SK-N-SH treated with all-trans-retinoic acid at 6 μM for 48 hours (cell line): Measurements from ENCODE around the gene ARAP1.

ENCODE experiments used
- ATAC-seq: fragments of 200-7000 bp; cut with Tn5 transposase; 3 replicates; pipeline ENCODE4 v1.9.1; 2020; ENCODE audit warnings: mild to moderate bottlenecking, moderate library complexity
- ARNTL ChIP-seq: fragments of 450-650 bp; formaldehyde crosslinking; IDR thresholded peaks from 2 replicates; pipeline ENCODE4 v1.5.0; 2020; ENCODE audit warnings: low read depth, mild to moderate bottlenecking, moderate library complexity, borderline replicate concordance
- BACH2 ChIP-seq: fragments of 250-450 bp; sonication (Bioruptor Pico); IDR thresholded peaks from 2 replicates; pipeline ENCODE4 v1.9.0; 2021; ENCODE audit warnings: mild to moderate bottlenecking, borderline replicate concordance
- CSDC2 ChIP-seq: fragments of 250-450 bp; sonication (Bioruptor Pico); IDR thresholded peaks from 2 replicates; pipeline ENCODE4 v1.5.0; 2020; ENCODE audit warnings: mild to moderate bottlenecking, moderate library complexity
- ESRRG ChIP-seq: fragments of 250-450 bp; sonication (Bioruptor Pico); IDR thresholded peaks from 2 replicates; pipeline ENCODE4 v1.6.1; 2021; ENCODE audit warnings: mild to moderate bottlenecking
- GLIS3 ChIP-seq: fragments of 250-450 bp; sonication (Bioruptor Pico); IDR thresholded peaks from 2 replicates; pipeline ENCODE4 v1.5.0; 2020; ENCODE audit warnings: mild to moderate bottlenecking, moderate library complexity
- ISL1 ChIP-seq: fragments of 250-450 bp; sonication (Bioruptor Pico); IDR thresholded peaks from 2 replicates; pipeline ENCODE4 v2.1.2; 2022; ENCODE audit warnings: mild to moderate bottlenecking, moderate library complexity
- PPARA ChIP-seq: fragments of 250-450 bp; sonication (Bioruptor Pico); IDR thresholded peaks from 2 replicates; pipeline ENCODE4 v1.5.0; 2020; ENCODE audit warnings: mild to moderate bottlenecking, borderline replicate concordance
- RARB ChIP-seq: fragments of 250-450 bp; sonication (Bioruptor Pico); IDR thresholded peaks from 2 replicates; pipeline ENCODE4 v1.8.0; 2021; ENCODE audit warnings: mild to moderate bottlenecking, moderate library complexity
- TCF4 ChIP-seq: fragments of 250-450 bp; sonication (Bioruptor Pico); IDR thresholded peaks from 2 replicates; pipeline ENCODE4 v1.8.0; 2021; ENCODE audit warnings: mild to moderate bottlenecking, moderate library complexity, borderline replicate concordance
- TOX ChIP-seq: fragments of 250-450 bp; sonication (Bioruptor Pico); IDR thresholded peaks from 2 replicates; pipeline ENCODE4 v1.8.0; 2021; ENCODE audit warnings: mild to moderate bottlenecking, moderate library complexity, borderline replicate concordance
- ZC3H10 ChIP-seq: fragments of 250-450 bp; sonication (Bioruptor Pico); IDR thresholded peaks from 2 replicates; pipeline ENCODE4 v1.5.1; 2021; ENCODE audit warnings: mild to moderate bottlenecking, moderate library complexity
- ZFP3 ChIP-seq: fragments of 250-450 bp; sonication (Bioruptor Pico); IDR thresholded peaks from 2 replicates; pipeline ENCODE4 v1.5.0; 2020; ENCODE audit warnings: mild to moderate bottlenecking, moderate library complexity
- ZFP30 ChIP-seq: fragments of 450-650 bp; formaldehyde crosslinking; IDR thresholded peaks from 2 replicates; pipeline ENCODE4 v1.5.0; 2022; ENCODE audit warnings: mild to moderate bottlenecking, moderate library complexity
- ZNF565 ChIP-seq: fragments of 450-650 bp; formaldehyde crosslinking; conservative IDR thresholded peaks from 2 replicates; pipeline ENCODE4 v1.5.0; 2020; ENCODE audit warnings: low read depth, mild to moderate bottlenecking, moderate library complexity
- ZNF70 ChIP-seq: fragments of 450-650 bp; formaldehyde crosslinking; IDR thresholded peaks from 2 replicates; pipeline ENCODE4 v1.5.0; 2020; ENCODE audit warnings: mild to moderate bottlenecking, moderate library complexity
- ZNF8 ChIP-seq: fragments of 450-650 bp; formaldehyde crosslinking; IDR thresholded peaks from 2 replicates; pipeline ENCODE4 v1.5.0; 2020; ENCODE audit warnings: mild to moderate bottlenecking, moderate library complexity
- TF ChIP-seq, protein P1 (sequence below): fragments of 250-450 bp; sonication (Bioruptor Pico); IDR thresholded peaks from 2 replicates; pipeline ENCODE4 v1.5.0; 2020; ENCODE audit warnings: mild to moderate bottlenecking, moderate library complexity
- TF ChIP-seq, protein P2 (sequence below): fragments of 250-450 bp; sonication (Bioruptor Pico); IDR thresholded peaks from 2 replicates; pipeline ENCODE4 v1.5.1; 2020; ENCODE audit warnings: low read depth, mild to moderate bottlenecking, moderate library complexity
- TF ChIP-seq, protein P3 (sequence below): fragments of 250-450 bp; sonication (Bioruptor Pico); IDR thresholded peaks from 2 replicates; pipeline ENCODE4 v1.8.0; 2021; ENCODE audit warnings: low read depth, mild to moderate bottlenecking, moderate library complexity, borderline replicate concordance
- TF ChIP-seq, protein P4 (sequence below): fragments of 250-450 bp; sonication (Bioruptor Pico); IDR thresholded peaks from 2 replicates; pipeline ENCODE4 v1.5.1; 2021; ENCODE audit warnings: mild to moderate bottlenecking, moderate library complexity

Gene ARAP1

DNA sequence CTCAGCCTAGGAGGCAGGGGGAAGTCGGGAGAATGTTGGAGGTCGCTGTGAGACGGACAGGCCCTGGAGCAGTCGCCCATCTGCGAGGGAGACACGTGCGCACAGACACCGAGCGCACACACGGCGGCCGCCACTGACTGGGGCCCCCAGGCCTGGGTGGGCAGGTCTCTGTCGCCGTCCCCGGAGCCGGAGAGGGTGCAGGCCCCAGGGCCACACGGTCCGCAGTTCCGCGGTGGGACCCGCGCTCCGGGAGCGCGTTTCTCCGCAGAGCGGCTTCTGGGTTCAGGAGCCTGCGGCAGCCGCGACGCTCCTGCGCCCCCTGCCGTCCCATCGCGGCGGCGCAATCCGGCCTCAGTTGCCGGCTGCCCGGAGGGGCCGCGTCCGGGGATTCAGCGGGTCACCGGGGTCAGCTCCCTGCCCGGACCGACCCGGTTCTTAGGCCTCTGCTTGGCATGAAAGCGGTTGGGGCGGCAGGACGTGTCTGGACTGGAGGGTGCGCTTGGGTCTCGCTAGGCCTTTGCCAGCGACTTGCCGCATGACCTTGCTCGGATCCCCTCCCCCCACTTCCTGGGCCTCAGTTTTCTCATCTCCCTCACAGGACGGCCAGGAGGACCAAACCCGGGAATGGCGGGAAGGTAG, 109.2 kb downstream of the ARAP1 start:
- TF ChIP-seq, protein P1, sequence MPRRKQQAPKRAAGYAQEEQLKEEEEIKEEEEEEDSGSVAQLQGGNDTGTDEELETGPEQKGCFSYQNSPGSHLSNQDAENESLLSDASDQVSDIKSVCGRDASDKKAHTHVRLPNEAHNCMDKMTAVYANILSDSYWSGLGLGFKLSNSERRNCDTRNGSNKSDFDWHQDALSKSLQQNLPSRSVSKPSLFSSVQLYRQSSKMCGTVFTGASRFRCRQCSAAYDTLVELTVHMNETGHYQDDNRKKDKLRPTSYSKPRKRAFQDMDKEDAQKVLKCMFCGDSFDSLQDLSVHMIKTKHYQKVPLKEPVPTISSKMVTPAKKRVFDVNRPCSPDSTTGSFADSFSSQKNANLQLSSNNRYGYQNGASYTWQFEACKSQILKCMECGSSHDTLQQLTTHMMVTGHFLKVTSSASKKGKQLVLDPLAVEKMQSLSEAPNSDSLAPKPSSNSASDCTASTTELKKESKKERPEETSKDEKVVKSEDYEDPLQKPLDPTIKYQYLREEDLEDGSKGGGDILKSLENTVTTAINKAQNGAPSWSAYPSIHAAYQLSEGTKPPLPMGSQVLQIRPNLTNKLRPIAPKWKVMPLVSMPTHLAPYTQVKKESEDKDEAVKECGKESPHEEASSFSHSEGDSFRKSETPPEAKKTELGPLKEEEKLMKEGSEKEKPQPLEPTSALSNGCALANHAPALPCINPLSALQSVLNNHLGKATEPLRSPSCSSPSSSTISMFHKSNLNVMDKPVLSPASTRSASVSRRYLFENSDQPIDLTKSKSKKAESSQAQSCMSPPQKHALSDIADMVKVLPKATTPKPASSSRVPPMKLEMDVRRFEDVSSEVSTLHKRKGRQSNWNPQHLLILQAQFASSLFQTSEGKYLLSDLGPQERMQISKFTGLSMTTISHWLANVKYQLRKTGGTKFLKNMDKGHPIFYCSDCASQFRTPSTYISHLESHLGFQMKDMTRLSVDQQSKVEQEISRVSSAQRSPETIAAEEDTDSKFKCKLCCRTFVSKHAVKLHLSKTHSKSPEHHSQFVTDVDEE, result 0 out of 2 replicates have a peak, but pooled peaks have one; percentile 43
- TF ChIP-seq ARNTL (CRISPR knock-in tag), result no peak
- TF ChIP-seq, all 23 proteins: peak for 1
- ATAC-seq, result peak; percentile 90

DNA sequence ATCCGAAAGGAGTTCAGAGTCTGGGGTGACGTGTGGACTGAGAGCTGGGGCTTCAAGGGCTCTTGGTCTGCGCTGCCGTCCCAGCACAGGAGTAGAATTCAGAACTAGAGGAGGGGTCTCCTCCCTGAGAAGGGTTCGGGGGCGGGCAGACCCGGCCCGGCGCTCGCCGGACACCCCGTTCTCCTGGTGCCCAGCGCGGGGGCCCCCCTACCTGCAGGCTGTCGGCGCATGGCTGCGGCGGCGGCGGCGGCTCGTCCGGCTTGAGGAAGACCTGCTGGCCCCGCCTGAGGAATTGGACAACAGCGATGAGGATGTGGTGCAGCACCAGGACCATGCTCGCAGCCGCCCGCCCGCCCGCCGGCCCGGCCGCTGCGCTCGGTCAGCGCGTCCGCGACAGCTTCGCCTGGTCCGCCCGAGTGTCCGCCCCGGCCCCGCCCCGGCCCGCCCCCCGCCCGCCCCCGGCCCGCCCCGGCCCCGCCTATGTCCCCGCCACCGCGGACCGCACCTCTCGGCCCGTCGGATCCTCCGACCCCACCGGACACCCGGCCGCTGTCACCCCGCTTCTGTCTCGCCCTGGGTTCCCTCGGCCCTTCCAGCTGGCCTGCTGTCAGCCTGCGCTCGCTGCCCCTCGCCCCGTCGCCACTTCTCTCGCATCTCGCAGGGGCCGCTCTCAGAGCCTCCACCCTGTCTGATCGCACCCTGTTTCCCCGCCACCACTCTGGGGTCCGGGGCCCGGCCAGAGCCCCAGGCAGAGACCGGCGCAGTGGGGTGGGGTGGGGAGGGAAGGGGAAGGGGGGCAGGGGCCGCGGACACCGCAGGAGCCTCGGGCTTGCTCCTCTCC, 109.9 kb downstream of the ARAP1 start:
- TF ChIP-seq ARNTL (CRISPR knock-in tag) (no peak), ZFP30 (CRISPR knock-in tag) (no peak), PPARA (CRISPR knock-in tag) (no peak), ESRRG (CRISPR knock-in tag) (no peak), ZNF8 (CRISPR knock-in tag) (no peak), TOX (CRISPR knock-in tag) (no peak), TCF4 (CRISPR knock-in tag) (no peak), ISL1 (CRISPR knock-in tag) (no peak), BACH2 (CRISPR knock-in tag) (no peak), ZFP3 (CRISPR knock-in tag) (no peak), ZC3H10 (CRISPR knock-in tag) (no peak), GLIS3 (no peak), ZNF565 (CRISPR knock-in tag) (no peak), RARB (CRISPR knock-in tag) (no peak), ZNF70 (CRISPR knock-in tag) (no peak), CSDC2 (CRISPR knock-in tag) (no peak)
- TF ChIP-seq, protein P2, sequence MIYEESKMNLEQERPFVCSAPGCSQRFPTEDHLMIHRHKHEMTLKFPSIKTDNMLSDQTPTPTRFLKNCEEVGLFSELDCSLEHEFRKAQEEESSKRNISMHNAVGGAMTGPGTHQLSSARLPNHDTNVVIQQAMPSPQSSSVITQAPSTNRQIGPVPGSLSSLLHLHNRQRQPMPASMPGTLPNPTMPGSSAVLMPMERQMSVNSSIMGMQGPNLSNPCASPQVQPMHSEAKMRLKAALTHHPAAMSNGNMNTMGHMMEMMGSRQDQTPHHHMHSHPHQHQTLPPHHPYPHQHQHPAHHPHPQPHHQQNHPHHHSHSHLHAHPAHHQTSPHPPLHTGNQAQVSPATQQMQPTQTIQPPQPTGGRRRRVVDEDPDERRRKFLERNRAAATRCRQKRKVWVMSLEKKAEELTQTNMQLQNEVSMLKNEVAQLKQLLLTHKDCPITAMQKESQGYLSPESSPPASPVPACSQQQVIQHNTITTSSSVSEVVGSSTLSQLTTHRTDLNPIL (CRISPR knock-in tag), result no peak
- TF ChIP-seq, protein P3, sequence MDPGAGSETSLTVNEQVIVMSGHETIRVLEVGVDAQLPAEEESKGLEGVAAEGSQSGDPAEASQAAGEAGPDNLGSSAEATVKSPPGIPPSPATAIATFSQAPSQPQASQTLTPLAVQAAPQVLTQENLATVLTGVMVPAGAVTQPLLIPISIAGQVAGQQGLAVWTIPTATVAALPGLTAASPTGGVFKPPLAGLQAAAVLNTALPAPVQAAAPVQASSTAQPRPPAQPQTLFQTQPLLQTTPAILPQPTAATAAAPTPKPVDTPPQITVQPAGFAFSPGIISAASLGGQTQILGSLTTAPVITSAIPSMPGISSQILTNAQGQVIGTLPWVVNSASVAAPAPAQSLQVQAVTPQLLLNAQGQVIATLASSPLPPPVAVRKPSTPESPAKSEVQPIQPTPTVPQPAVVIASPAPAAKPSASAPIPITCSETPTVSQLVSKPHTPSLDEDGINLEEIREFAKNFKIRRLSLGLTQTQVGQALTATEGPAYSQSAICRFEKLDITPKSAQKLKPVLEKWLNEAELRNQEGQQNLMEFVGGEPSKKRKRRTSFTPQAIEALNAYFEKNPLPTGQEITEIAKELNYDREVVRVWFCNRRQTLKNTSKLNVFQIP, result no peak
- TF ChIP-seq, protein P1, result no peak
- TF ChIP-seq, protein P4, sequence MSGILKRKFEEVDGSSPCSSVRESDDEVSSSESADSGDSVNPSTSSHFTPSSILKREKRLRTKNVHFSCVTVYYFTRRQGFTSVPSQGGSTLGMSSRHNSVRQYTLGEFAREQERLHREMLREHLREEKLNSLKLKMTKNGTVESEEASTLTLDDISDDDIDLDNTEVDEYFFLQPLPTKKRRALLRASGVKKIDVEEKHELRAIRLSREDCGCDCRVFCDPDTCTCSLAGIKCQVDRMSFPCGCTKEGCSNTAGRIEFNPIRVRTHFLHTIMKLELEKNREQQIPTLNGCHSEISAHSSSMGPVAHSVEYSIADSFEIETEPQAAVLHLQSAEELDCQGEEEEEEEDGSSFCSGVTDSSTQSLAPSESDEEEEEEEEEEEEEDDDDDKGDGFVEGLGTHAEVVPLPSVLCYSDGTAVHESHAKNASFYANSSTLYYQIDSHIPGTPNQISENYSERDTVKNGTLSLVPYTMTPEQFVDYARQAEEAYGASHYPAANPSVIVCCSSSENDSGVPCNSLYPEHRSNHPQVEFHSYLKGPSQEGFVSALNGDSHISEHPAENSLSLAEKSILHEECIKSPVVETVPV, result no peak
- ATAC-seq, result peak; percentile 56
